ENCODE data around the gene RAD18.

DNA sequence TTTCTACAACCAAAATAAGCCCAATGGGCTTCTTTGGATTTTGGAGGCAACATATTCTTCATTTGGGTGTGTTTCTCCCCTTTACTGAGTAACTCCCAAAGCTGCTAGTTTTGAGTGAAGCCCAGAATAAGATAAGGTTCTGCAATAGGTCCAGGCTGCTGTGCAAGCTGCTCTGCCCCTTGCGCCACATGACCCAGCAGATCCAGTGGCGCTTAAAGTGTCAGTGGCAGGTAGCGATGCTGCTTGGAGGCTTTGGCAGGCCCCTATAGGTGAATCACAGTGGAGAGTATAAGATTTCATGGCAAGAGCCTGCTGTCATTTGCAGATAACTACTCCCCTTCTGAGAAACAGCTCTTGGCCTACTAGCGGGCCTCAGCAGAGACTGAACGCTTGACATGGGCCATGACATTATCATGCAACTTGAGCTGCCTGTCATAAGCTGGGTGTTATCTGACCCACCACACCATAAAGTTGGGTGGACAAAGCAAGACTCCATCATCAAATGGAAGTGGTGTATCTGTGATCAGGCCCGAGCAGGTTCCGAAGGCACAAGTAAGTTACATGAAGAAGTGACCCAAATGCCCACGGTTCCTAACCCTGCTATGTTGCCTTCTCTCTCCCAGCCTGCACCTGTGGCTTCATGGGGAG, 105.4 kb downstream of the RAD18 start:
- TF ChIP-seq, protein P1, sequence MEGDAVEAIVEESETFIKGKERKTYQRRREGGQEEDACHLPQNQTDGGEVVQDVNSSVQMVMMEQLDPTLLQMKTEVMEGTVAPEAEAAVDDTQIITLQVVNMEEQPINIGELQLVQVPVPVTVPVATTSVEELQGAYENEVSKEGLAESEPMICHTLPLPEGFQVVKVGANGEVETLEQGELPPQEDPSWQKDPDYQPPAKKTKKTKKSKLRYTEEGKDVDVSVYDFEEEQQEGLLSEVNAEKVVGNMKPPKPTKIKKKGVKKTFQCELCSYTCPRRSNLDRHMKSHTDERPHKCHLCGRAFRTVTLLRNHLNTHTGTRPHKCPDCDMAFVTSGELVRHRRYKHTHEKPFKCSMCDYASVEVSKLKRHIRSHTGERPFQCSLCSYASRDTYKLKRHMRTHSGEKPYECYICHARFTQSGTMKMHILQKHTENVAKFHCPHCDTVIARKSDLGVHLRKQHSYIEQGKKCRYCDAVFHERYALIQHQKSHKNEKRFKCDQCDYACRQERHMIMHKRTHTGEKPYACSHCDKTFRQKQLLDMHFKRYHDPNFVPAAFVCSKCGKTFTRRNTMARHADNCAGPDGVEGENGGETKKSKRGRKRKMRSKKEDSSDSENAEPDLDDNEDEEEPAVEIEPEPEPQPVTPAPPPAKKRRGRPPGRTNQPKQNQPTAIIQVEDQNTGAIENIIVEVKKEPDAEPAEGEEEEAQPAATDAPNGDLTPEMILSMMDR (conservative IDR thresholded peaks at IDR 0.05 in 1 of 2, IDR thresholded peaks at IDR 0.05 in 1 of 2; ENCODE audit: extremely low read depth in 1 of 2, insufficient read depth in 1 of 2, low read depth in 1 of 2, low read length in 2 of 2) = no peak
- TF ChIP-seq EZH2 (IDR thresholded peaks at IDR 0.05; ENCODE audit: borderline replicate concordance, low read length) = no peak
